Measurements from ENCODE around the gene VAC14.
"Not testable (repeated sequence)": the region's sequence is repeated elsewhere in the genome, so short reads cannot be mapped to it uniquely, and the experiment has no call there.

VAC14 gene

DNA sequence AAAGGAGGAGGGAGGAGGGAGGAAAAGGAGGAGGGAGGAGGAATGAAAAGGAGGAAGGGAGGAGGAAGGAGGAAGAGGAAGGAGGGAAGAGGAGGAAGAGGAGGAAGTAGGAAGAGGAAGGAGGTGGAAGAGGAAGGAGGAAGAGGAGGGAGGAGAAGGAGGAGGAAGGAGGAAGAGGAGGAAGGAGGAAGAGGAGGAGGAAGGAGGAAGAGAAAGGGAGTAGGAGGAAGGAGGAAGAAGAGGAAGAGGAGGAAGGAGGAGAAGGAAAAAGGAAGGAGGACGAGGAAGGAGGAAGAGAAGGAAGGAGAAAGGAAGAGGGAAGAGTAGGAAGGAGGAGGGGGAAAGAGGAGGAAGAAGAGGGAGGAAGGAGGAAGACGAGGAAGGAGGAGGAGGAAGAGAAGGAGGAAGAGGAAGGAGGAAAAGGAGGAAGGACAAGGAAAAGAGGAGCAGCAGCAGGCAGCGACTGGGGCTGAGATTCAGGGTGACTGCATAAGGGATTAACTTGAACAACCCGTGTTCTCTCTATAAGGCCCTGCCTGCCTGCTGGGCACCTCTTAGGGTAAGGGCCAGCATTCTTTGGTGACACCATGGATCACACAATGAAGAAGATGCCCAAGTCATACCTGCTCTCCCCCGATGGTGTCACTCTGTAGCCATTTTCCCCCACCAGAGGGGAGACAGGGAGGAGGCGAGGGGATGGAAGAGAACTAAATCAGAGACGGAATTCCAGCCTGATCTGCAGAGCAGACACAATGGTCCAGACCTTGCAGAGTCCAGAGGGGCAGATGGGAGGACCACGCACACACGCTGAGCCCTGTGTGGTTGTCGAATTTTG, 156.0 kb downstream of the VAC14 start:
- Histone ChIP-seq H3K27ac (no peak overlapping the region), H3K4me3 (no peak overlapping the region)
- TF ChIP-seq, protein P1, sequence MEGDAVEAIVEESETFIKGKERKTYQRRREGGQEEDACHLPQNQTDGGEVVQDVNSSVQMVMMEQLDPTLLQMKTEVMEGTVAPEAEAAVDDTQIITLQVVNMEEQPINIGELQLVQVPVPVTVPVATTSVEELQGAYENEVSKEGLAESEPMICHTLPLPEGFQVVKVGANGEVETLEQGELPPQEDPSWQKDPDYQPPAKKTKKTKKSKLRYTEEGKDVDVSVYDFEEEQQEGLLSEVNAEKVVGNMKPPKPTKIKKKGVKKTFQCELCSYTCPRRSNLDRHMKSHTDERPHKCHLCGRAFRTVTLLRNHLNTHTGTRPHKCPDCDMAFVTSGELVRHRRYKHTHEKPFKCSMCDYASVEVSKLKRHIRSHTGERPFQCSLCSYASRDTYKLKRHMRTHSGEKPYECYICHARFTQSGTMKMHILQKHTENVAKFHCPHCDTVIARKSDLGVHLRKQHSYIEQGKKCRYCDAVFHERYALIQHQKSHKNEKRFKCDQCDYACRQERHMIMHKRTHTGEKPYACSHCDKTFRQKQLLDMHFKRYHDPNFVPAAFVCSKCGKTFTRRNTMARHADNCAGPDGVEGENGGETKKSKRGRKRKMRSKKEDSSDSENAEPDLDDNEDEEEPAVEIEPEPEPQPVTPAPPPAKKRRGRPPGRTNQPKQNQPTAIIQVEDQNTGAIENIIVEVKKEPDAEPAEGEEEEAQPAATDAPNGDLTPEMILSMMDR (IDR thresholded peaks at IDR 0.05) = no peak
- no peak for DNase-seq (ENCODE audit: low spot score)

- not testable (repeated sequence) for H3K27ac ChIP-seq; H3K4me3 ChIP-seq; DNase-seq (ENCODE audit: low spot score)
Observed at GRCh38 chr16:70643264-70643663, 157.7 kb downstream of the VAC14 start.

- no peak for DNase-seq (ENCODE audit: low spot score)
- no peak overlapping the region for H3K4me3 ChIP-seq
- TF ChIP-seq, protein P1 (IDR thresholded peaks at IDR 0.05) = no peak
- H3K27ac ChIP-seq = no peak overlapping the region
Observed at GRCh38 chr16:70642633-70643032, 158.3 kb downstream of the VAC14 start.

DNA sequence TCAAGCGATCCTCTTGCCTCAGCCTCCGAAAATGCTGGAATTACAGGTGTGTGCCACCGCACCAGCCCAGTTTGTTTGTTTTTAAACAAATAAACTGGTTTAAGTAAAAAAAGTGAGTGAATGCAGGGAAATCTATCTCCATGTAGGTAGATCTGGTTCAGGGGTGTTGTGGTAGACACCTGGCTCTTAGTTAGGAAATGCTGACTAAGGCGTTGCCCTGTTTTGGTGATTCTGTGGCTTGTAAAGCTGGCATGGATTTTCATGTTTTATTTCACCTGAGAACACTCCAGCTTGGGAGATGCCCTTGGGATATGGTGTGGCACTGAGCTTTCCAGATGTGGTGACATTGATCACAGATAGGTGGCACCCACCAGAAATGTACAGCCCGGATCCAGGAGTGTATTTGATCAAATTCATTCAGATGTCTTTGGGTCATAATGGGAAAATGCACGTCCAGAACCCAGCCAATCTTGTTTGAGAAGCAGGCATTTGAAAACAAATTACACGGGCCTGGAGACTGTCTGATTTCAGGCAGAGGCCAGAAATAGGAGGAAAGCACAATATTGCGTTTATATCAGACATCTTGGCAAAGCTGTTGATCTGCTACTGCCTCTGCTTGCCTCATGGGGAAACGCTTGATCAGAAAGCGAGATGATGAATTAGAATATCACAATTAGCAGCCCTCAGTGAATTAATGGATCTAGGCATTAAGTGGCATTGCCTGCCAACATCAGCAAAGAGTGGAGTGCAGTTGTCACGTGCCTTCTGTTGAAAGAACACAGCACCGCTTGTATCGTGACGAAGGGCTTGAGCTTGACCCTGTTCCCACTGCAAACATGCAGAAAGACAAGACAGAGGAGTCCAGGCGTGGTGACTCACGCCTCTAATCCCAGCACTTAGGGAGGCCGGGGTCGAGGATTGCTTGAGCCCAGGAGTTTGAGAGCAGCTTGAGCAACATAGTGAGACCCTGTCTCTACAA, 161.9 kb downstream of the VAC14 start:
- peak overlapping the region in 1 of 2 donors; percentile 58 for H3K27ac ChIP-seq
- TF ChIP-seq, protein P1 (IDR thresholded peaks at IDR 0.05) = no peak
- peak overlapping the region; percentile 15 for H3K4me3 ChIP-seq
- no peak for DNase-seq (ENCODE audit: low spot score)
